ENCODE data around the gene PGLYRP2.

PGLYRP2 gene

DNA sequence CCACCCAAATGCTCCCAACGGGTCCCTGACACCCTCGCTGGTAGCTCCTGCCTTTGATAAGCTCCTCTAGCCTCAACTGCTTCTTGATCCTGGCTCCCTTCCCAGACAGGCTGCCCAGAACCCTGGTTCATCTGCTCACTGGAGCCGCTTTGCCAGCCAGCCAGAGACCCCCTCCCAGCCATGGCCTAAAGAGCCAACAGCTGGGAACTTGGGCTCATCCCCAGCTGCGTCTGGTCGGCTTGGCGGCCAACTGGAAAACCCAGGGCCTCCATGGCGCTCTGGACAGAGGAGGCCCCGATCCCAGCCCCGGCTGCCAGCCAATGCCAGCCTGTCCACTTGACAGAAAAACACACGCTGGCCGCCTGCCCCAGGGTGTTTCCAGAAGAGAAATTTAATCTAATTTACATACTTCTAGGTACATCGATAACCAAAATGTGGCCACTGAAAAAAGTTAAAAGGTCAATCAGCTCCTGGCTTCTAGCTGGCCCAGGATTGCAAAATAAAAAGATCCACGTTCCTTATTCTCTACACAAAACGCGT is 57.5 kb downstream of the PGLYRP2 start:
- Mint-ChIP-seq H3K4me3 (no peak overlapping the region), H3K36me3 (ENCODE audit: low read depth) (peaks cover 32% of the 10 kb centered on the region), H3K27me3 (no peaks in the 10 kb centered on the region), H3K27ac (no peak overlapping the region), H3K4me1 (peaks cover 22% of the 10 kb centered on the region), H3K9me3 (no peaks in the 10 kb centered on the region)
- DNase-seq: no peak
- no peak for ATAC-seq

DNA sequence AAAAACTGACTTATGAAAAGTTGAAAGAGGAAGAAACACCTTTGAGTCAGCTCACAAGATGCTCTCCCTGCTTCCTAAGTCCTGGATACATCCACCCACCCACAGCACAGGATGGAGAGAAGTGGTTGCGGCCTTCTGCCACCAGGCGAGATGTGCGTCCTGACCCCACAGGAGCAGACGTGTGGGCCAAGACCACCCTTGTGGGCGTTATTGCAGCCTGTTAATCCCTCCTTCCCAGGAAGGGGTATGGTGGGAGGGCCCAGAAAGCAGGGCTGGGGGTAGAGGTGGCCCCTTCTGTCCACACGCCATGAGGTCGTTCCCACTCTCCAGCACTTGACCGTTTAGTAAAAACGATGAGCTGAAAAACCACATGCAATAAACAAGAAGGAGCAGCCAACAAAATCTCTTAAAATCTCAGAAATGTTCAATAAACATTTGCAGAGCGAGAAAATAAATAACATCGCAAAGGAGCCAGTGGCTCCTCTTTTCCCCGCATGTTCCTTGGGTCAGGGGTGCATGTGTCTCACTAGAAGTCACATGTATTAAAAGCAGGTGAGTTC is 58.1 kb downstream of the PGLYRP2 start:
- H3K4me1 Mint-ChIP-seq: peaks cover 27% of the 10 kb centered on the region
- H3K27ac Mint-ChIP-seq: no peak overlapping the region
- no peak overlapping the region for H3K4me3 Mint-ChIP-seq
- no peak for ATAC-seq
- H3K9me3 Mint-ChIP-seq: no peaks in the 10 kb centered on the region
- no peak for DNase-seq
- peaks cover 31% of the 10 kb centered on the region for H3K36me3 Mint-ChIP-seq (ENCODE audit: low read depth)
- no peaks in the 10 kb centered on the region for H3K27me3 Mint-ChIP-seq

DNA sequence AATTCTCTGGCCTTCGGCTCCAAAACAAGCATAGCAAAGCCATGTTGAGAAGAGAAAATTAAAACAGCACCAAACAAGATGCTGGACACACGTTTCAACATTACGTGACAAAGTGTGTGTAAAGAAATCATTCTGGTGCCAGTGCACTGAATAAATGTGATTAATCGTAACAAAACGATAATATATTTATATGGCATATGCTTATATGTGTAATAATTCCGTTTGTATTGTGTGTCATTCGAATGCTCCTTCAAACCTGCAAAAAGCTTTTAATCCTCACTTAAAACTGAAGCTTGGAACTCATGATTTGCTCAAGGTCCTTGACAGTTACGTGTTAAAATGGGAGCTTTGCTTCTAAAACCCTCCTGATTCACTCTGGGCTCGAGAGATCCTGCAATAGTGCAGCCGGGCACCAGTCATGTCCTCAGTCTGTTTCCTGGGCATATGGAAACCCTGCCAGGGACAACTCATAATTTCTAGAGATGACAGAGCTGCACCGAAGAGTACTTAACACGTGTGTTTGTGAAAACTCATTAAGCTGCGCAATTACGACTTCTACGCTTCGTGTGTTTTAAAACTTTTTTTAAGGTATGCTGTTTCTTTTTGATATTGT is 59.8 kb downstream of the PGLYRP2 start:
- DNase-seq (no peak), ATAC-seq (no peak)
- Mint-ChIP-seq H3K27me3 (no peaks in the 10 kb centered on the region), H3K9me3 (no peaks in the 10 kb centered on the region), H3K4me3 (peak overlapping the region; percentile 95), H3K27ac (peak overlapping the region; percentile 98), H3K4me1 (peaks cover 37% of the 10 kb centered on the region), H3K36me3 (ENCODE audit: low read depth) (peaks cover 34% of the 10 kb centered on the region)

All from activated naive CD8-positive, alpha-beta T cell treated with anti-CD3 and anti-CD28 coated beads, Interleukin-2, amount 50 U/mL, for 24 hours (primary cell).